ENCODE data around the gene PNPLA4.

PNPLA4 gene

DNA sequence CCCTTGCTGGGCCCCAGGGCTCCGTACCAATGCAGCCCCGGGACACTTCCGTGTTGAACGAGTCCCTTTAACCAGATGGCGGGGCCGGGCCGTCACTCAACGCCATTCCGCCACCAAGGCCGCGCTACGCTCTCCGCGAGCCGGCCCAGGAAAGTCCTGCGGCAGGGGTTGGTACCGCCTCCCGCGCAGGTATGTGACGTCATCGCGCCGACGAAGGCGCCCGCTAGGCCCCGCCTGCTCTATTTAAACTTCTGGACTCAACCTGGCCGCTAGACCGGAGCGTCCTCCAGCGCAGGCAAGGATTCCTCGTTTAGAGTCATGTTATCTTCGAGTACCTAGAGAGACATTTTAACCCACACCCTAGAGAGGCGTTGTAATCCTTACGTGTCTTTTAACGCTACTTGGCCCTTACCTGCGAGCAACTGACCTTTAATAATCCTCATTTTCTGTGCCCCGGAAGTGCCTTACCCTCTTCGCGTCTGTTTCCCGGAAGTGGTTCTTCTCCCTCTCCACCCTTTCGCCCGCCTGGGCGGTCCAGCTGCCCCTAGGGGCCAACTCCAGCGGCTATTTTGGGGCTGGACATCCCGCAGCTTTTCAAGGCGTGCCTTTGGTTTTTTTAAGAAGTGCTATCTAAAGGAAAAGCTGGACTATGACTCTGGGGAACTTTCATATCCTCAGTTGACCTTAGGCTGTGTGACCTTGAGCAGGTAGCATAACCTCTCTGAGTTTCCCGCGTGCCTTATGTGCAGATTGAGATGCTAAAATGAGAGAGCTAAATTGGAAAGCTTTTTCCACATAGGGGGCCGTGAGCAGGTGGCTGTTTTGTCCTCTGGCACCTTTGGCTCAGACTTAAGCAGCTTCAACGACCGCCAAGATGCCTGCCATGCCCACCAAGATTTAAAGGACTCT, at the start of gene PNPLA4:
Gene PNPLA4, minus strand, starts transcription at position 155 of the 909 bp plus-strand sequence. CDS start 1,294 bp downstream, outside the sequence.
- peak; percentile 24 for DNase-seq (ENCODE audit: low read depth)

GRCh38 chrX:7972586-7972985, 45.4 kb upstream of the PNPLA4 start:
- DNase-seq (ENCODE audit: low read depth), result no peak

DNA sequence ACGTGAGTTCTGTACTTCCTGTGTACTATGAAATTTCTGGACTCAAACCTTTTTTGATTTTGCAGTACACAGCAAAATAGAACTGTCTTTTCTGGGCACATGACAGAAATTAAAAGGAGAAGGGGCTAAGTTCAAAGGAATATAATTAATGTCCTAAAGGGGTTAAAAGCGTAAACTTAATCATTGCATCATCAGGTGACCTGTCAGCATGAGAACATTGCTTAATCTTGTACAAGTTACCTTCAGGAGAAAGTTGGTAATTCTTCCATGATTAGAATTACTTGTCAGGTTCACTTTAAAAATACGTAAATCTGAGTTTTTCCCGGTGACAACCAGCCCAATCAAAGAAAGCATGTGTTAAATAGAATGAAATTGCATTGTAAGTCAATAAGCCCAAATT, 43.2 kb upstream of the PNPLA4 start:
- DNase-seq (ENCODE audit: low read depth), result no peak

- DNase-seq (ENCODE audit: low read depth), result no peak
These were observed 38.2 kb upstream of the PNPLA4 start for GRCh38 chrX:7965436-7965835.

GRCh38 chrX:7960246-7960645, 33.0 kb upstream of the PNPLA4 start:
- DNase-seq (ENCODE audit: low read depth), result no peak

- no peak for DNase-seq (ENCODE audit: low read depth)
These were observed 26.2 kb upstream of the PNPLA4 start for GRCh38 chrX:7953446-7953845.

DNA sequence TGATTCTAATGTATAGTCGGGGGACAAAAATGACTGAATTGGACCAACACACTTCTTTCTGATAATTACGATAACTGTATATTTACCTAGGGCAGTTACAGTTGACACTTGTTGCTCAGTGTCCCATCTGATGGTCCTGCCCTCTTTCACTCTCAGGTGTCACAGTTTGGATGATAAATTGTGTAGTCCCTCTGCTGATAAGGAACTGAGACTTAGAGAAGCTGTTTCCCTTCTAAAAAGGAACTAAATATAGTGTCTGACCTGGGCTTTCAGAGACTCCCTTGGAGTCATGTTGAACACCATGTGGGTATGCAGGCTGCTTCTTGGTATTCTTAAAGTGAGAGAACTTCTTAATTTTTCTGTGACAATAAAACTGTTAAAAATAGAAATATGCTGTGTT, 23.7 kb upstream of the PNPLA4 start:
- DNase-seq (ENCODE audit: low read depth), result no peak

DNA sequence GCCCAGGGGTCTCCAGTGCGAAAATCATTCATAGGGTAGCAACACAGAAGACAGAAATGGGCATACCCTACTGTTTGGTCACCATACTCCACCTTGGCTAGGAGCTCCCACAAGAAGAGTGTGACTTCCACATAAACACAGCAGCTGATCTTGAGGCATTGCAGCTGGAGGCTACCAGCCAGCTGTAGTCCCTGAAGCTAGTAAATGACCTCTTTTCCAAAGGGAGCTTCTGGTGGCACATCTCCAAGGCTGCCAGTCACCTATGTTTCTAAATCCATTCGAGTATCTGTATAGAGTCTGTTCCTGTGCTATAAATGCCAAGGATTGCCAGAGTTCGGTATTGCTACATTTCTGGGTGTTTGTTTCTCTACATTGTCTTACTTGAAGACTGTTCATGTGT, 21.3 kb upstream of the PNPLA4 start:
- no peak for DNase-seq (ENCODE audit: low read depth)

GRCh38 chrX:7946960-7947359, 19.7 kb upstream of the PNPLA4 start:
- no peak for DNase-seq (ENCODE audit: low read depth)

DNA sequence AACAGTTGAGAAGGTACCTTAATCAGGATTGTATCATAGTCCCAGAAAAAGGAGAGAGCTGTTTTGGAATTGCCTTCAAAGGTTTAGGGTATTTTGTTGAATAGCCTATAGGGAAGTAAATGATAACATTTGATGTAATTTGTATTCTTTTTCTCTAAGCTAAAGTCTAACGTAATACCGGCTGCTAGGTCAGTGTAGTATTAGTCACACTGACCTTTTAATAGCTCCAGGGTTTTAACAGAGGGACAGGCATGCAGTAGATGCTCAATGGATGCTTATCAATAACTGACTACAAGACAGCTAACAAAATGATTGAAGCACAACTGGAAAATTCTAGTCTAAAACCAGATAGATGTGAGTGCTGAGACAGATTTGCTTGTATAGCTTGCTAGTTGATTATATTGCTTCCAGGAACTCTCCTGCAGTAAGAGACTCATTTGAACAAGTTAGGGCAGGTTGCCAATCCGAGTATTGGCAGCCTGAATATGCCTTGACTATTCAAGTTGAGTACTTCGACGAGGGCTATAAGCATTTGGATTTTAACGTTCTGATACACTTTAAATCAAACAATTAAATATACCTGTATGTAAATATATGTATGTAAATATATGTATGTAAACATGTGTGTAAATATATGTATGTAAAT, 16.5 kb upstream of the PNPLA4 start:
- DNase-seq (ENCODE audit: low read depth), result no peak

DNA sequence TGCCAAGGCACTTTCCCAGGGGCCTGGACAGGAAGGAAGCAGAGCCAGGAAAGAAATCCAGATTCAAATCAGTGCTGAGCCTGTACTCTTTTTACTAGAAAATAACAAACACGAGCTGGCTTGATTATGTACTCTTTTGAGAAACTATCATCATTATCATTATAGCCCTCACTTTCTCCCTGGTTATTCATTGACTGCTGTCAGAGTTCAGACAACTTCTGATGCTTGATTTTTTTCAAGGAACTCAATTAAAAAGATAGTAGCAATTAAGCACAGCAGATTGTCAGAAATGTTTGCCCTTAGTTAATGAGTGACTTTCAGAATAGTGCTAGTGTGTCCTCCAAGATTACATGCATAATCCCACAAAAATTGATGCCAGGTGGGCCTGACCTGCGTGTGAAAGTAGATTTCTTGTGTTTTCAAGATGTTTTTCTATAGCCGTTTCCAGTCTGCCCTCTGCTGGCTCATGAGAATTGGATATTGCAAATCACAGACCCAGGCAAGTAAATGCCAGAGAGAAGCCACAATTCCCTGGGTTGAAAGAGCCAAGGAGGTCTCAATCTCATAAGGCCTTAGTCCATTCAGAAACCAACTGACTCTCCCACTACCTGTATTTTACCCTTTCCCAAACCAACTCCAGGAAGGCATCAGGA, 14.3 kb upstream of the PNPLA4 start:
- no peak for DNase-seq (ENCODE audit: low read depth)

DNA sequence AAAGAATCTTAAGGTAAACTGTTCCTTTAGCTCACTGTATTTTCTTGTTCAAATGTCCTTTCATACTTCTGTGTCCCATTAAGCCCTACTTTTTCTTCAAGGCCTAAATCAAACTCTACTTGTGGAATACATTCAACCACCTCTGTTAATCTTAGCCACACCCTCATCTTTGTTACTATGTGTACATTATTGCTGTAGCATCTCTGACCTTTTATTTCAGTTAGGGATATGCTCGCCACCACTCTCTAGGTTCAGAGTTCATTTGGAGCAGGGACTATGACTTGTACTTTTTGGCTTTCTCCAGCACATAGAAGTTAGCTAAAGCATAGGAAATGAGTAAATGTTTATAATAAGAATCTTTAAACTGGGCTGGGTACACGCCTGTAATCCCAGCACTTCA, 6.8 kb upstream of the PNPLA4 start:
- no peak for DNase-seq (ENCODE audit: low read depth)

DNA sequence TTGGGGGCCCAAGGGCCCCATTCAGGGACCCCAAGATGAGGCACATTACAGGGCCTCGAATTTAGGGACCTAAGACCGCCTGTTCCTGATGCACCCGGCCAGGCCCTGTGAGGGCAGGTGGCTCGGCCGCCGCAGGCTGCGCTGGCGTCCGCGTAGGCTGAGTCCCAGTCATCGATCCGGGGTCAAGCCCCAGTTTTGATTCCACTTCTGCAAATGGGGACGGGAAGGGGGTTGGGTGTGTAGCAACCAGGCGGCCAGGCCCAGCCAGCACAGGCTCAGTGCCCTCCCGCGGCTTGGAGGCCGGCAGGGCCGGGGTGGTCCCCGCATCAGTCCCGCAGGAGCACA, 327 bp downstream of the PNPLA4 start:
- no peak for DNase-seq (ENCODE audit: low read depth)

DNA sequence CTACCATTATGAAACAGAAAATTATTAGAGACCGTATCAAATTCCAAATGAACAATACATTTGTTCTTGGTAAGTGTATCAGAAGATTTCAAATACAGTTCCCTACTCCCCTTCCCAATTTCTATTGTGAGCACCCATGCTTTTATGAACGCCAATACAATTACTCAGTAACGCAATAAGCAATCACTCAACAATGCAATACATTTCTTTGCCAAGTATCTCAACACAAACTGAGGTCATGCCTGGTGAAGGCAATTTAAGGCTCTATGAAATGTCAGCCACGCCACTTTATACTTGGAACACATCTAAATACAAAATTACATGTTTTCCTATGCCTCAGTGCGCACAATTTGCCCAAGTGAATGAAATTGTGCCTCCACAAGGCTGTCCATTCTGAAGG, 712 bp downstream of the PNPLA4 start:
- no peak for DNase-seq (ENCODE audit: low read depth)

- peak; percentile 21 for DNase-seq (ENCODE audit: low read depth)
These were observed 1.2 kb downstream of the PNPLA4 start for GRCh38 chrX:7925867-7926472.

- DNase-seq (ENCODE audit: low read depth), result no peak
These were observed 5.5 kb downstream of the PNPLA4 start for GRCh38 chrX:7921750-7922149.

- no peak for DNase-seq (ENCODE audit: low read depth)
These were observed 18.4 kb downstream of the PNPLA4 start for GRCh38 chrX:7908821-7909220.

DNA sequence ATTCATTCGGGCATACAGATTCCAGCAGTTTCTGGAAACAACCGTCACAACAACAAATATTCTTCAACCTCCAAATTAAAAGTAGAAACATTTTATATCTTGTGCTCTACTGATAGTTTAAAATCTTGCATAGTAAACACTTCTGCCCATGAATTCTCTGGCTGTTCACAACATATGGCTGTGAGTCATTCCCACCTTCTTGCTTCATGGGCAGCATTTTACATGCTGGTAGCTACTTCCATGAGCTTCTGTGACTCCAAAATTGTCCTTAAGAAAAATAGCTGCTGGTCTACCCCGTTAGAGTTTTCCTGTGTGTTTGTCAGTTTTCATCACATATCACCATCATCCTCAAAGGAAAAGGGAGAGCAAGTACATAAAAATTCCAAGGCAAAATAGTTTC, 22.7 kb downstream of the PNPLA4 start:
- DNase-seq (ENCODE audit: low read depth), result no peak

DNA sequence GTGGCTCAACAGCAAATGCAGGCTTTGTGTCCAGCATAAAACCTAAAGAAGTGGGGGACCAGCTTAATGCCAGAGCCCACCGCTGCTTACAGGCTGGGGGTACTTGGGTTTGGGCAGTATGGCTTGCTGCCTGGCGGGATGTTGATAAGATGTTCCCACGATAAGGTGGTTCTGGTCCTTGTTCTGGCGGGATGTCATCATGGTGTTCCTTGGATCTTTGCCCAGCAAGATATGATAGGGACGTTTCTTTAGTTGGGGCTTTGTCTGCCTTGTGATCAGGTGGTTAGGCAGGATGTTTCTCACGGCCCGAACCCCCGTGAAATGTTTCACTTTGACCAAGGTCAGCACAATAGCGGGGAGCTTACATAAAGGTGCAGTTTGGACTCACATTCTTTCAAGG, 35.3 kb downstream of the PNPLA4 start:
- no peak for DNase-seq (ENCODE audit: low read depth)

GRCh38 chrX:7889680-7890079, 37.5 kb downstream of the PNPLA4 start:
- DNase-seq (ENCODE audit: low read depth), result no peak

DNA sequence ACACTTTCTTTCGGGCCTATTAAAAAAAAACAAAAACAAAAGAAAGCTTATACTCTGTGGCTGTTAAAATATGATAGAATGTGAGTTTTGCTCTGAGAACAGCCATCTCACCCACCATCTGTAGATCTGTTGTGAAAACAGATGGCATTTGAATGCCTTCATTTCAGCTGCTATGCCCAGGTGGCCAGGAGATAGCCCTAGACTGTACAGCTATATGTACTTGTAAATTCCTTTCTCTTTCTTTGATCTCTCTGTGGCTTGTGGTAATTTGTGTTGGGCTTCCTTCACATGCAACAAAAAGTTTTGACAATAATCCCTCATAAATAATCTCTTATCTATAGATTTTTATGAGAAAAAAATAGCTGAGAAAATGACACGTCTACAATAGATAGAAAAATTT, 38.1 kb downstream of the PNPLA4 start:
- no peak for DNase-seq (ENCODE audit: low read depth)

- no peak for DNase-seq (ENCODE audit: low read depth)
These were observed 50.3 kb downstream of the PNPLA4 start for GRCh38 chrX:7876957-7877356.

- DNase-seq (ENCODE audit: low read depth), result no peak
These were observed 55.2 kb downstream of the PNPLA4 start for GRCh38 chrX:7872042-7872441.
